ENCODE measurements around the gene DRD3. TPM values are rescaled to one million over a fixed set of nuclear protein-coding genes. Genes with fewer than 3 reads are reported as not detected.

The DRD3 gene
- total and polyA plus RNA-seq, 12 donors: not detected

DNA sequence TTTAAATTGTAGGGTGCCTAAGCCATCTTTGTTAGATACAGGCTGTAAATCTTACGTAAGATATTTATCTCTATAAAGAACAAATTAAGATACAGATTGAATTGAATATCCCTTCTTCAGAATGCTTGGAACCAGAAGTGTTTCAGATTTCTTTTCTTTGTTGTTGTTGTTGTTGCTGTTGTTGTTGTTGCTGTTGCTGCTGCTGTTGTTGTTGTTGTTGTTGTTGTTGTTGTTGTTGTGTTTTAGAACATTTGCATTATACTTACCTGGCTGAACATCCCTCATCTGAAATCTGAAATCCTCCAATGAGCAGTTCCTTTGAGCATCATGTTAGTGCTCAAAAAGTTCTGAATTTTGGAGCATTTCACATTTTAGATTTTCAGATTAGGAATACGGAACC lies 95.7 kb downstream of the DRD3 start:
- Histone ChIP-seq H3K36me3 (replicated peaks in 1 of 2) (peaks cover 0 to 32% of the 10 kb centered on the region in 2 donors), H3K27ac (no peak overlapping the region), H3K4me3 (no peak overlapping the region), H3K27me3 (no peaks in the 10 kb centered on the region), H3K9me3 (replicated peaks in 1 of 3) (no peaks in the 10 kb centered on the region), H3K4me1 (replicated peaks in 1 of 2) (no peaks in the 10 kb centered on the region)
- no peak for DNase-seq
- 95 to 98% (median 98%) methylated on average over 2 of the region's 2 CpGs for WGBS, 4 donors
- intact Hi-C loops (cut with DNase I): no loop called here
- no peak for TF ChIP-seq POLR2A (IDR thresholded peaks at IDR 0.05)
- TF ChIP-seq, protein P1, sequence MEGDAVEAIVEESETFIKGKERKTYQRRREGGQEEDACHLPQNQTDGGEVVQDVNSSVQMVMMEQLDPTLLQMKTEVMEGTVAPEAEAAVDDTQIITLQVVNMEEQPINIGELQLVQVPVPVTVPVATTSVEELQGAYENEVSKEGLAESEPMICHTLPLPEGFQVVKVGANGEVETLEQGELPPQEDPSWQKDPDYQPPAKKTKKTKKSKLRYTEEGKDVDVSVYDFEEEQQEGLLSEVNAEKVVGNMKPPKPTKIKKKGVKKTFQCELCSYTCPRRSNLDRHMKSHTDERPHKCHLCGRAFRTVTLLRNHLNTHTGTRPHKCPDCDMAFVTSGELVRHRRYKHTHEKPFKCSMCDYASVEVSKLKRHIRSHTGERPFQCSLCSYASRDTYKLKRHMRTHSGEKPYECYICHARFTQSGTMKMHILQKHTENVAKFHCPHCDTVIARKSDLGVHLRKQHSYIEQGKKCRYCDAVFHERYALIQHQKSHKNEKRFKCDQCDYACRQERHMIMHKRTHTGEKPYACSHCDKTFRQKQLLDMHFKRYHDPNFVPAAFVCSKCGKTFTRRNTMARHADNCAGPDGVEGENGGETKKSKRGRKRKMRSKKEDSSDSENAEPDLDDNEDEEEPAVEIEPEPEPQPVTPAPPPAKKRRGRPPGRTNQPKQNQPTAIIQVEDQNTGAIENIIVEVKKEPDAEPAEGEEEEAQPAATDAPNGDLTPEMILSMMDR (IDR thresholded peaks at IDR 0.05): no peak

GRCh38 chr3:114081037-114081436 lies 97.8 kb downstream of the DRD3 start:
- Histone ChIP-seq H3K4me3 (no peak overlapping the region), H3K9me3 (replicated peaks in 1 of 3) (no peaks in the 10 kb centered on the region), H3K4me1 (replicated peaks in 1 of 2) (no peaks in the 10 kb centered on the region), H3K36me3 (replicated peaks in 1 of 2) (peaks cover 0 to 32% of the 10 kb centered on the region in 2 donors), H3K27ac (peak overlapping the region in 1 of 5 donors; percentile 28), H3K27me3 (no peaks in the 10 kb centered on the region)
- intact Hi-C loops (cut with DNase I): no loop called here
- no peak for DNase-seq
- no peak for TF ChIP-seq POLR2A (IDR thresholded peaks at IDR 0.05)
- TF ChIP-seq, protein P1 (IDR thresholded peaks at IDR 0.05): no peak

- peaks cover 0 to 27% of the 10 kb centered on the region in 2 donors for H3K36me3 ChIP-seq (replicated peaks in 1 of 2)
- intact Hi-C loops (cut with DNase I): no loop called here
- H3K27ac ChIP-seq: peak overlapping the region in 3 of 5 donors; percentile 28 to 62 (median 46)
- H3K9me3 ChIP-seq (replicated peaks in 1 of 3): no peaks in the 10 kb centered on the region
- H3K4me3 ChIP-seq: peak overlapping the region in 1 of 4 donors; percentile 33
- no peaks in the 10 kb centered on the region for H3K4me1 ChIP-seq (replicated peaks in 1 of 2)
- TF ChIP-seq, protein P1 (IDR thresholded peaks at IDR 0.05): no peak
- TF ChIP-seq POLR2A (IDR thresholded peaks at IDR 0.05): no peak
- DNase-seq: no peak
- no peaks in the 10 kb centered on the region for H3K27me3 ChIP-seq
Observed at GRCh38 chr3:114080201-114080600, 98.7 kb downstream of the DRD3 start.

DNA sequence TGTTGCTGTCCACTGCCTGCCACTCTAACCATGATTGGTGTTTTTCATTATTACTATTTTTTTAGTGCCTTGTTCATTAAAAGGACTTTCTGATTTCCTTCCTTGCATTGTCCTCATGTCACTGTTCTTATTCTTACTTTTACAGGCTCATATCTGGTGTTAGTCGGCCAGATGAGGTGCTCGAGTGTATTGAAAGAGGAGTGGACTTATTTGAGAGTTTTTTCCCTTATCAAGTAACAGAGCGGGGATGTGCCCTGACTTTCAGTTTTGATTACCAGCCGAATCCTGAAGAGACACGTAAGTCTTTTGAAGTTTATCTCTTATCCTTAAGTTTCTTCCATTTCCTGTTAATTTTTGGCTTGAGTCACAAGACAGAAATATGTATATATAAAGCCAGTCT lies 99.1 kb downstream of the DRD3 start:
- Histone ChIP-seq H3K36me3 (replicated peaks in 1 of 2) (peaks cover 0 to 25% of the 10 kb centered on the region in 2 donors), H3K27me3 (no peaks in the 10 kb centered on the region), H3K27ac (peak overlapping the region in 3 of 5 donors; percentile 28 to 62 (median 46)), H3K4me3 (peak overlapping the region in 1 of 4 donors; percentile 33), H3K4me1 (replicated peaks in 1 of 2) (no peaks in the 10 kb centered on the region), H3K9me3 (replicated peaks in 1 of 3) (no peaks in the 10 kb centered on the region)
- DNase-seq: peak in 3 of 7 donors; percentile 17 to 35 (median 25)
- intact Hi-C loops (cut with DNase I): no loop called here
- WGBS, 4 donors: 31 to 42% (median 37%) methylated on average over 5 of the region's 5 CpGs
- TF ChIP-seq POLR2A (IDR thresholded peaks at IDR 0.05): no peak
- TF ChIP-seq, protein P1 (IDR thresholded peaks at IDR 0.05): no peak

All from adrenal gland (tissue), 12 donors.